Measurements from ENCODE around the gene RPL15.

DNA sequence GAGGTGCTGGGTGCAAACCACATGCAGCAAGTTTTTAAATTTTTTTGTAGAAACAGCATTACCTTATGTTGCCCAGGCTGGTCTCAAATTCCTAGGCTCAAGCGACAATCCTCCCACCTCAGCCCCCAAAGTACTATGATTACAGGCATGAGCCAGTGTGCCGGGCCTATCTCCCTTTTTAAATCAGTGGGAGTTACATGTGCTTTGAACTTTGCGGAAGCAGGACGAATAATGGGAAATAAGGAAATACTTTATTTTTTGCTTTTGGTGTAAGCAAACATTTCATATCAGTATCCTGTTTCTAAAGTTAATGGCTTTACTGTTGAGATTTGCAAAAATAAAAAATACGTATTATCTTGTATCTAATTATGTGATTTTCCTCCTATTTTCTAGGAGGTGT is 37.2 kb downstream of the RPL15 start:
- TF ChIP-seq POLR2A (IDR thresholded peaks at IDR 0.05; ENCODE audit: low read depth, low read length) (no peak), POU2F2 (IDR thresholded peaks at IDR 0.05; ENCODE audit: low read depth, low read length) (no peak), POLR2AphosphoS5 (IDR thresholded peaks at IDR 0.05; ENCODE audit: low read depth, low read length) (no peak), TAF1 (IDR thresholded peaks at IDR 0.05; ENCODE audit: low read depth, low read length) (no peak)

Data from GM12891 (cell line).